ENCODE measurements around the gene FGF21.

The FGF21 gene

DNA sequence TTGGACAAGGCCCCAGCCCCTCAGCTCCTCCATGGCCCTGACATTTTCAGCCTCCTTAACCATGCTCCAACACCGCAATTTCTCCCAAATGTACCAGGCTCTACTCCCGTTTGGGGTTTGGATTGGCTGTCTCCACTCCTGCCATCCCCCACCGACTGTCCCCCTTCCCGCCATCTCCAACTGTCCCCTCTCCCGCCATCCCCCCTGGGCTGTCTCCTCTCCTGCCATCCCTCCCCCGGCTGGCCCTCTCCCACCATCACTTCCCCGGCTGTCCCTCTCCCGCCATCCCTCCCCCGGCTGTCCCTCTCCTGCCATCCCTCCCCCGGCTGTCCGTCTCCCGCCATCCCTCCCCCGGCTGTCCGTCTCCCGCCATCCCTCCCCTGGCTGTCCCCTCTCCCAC, 50.1 kb downstream of the FGF21 start:
- no peaks in the 10 kb centered on the region for H3K4me1 ChIP-seq (ENCODE audit: insufficient read depth, poor library complexity, severe bottlenecking)
- H3K27ac ChIP-seq (ENCODE audit: poor library complexity, severe bottlenecking): no peak overlapping the region
- no peaks in the 10 kb centered on the region for H3K9me3 ChIP-seq (ENCODE audit: severe bottlenecking)
- peaks cover 15% of the 10 kb centered on the region for H3K36me3 ChIP-seq (ENCODE audit: low read depth)
- ATAC-seq (ENCODE audit: low read depth): no peak
- H3K27me3 ChIP-seq (ENCODE audit: insufficient read depth, poor library complexity, severe bottlenecking): no peaks in the 10 kb centered on the region
- DNase-seq (ENCODE audit: low spot score): no peak
- TF ChIP-seq, protein P1, sequence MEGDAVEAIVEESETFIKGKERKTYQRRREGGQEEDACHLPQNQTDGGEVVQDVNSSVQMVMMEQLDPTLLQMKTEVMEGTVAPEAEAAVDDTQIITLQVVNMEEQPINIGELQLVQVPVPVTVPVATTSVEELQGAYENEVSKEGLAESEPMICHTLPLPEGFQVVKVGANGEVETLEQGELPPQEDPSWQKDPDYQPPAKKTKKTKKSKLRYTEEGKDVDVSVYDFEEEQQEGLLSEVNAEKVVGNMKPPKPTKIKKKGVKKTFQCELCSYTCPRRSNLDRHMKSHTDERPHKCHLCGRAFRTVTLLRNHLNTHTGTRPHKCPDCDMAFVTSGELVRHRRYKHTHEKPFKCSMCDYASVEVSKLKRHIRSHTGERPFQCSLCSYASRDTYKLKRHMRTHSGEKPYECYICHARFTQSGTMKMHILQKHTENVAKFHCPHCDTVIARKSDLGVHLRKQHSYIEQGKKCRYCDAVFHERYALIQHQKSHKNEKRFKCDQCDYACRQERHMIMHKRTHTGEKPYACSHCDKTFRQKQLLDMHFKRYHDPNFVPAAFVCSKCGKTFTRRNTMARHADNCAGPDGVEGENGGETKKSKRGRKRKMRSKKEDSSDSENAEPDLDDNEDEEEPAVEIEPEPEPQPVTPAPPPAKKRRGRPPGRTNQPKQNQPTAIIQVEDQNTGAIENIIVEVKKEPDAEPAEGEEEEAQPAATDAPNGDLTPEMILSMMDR (IDR thresholded peaks at IDR 0.05; ENCODE audit: poor library complexity, severe bottlenecking): no peak
- no peak overlapping the region for H3K4me3 ChIP-seq (ENCODE audit: severe bottlenecking)

DNA sequence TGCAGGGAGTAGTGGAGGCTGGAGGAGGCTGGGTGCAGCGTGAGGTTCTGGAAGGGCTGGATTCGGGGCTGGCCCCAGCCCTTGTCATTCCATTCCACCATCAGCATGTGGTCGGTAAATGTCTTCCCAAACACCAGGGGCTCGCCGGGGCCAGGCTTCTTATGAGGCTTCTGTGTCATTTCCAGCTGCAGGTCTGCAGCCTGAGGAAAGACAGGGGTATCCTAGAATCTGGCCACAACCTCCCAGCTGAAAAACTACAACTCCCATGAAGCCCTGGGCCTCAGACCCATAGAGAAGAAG, 51.1 kb downstream of the FGF21 start:
- H3K4me3 ChIP-seq (ENCODE audit: severe bottlenecking): no peak overlapping the region
- H3K9me3 ChIP-seq (ENCODE audit: severe bottlenecking): no peaks in the 10 kb centered on the region
- H3K27me3 ChIP-seq (ENCODE audit: insufficient read depth, poor library complexity, severe bottlenecking): no peaks in the 10 kb centered on the region
- H3K36me3 ChIP-seq (ENCODE audit: low read depth): peaks cover 15% of the 10 kb centered on the region
- DNase-seq (ENCODE audit: low spot score) (no peak), ATAC-seq (ENCODE audit: low read depth) (no peak; the same call in 2 of the 3 replicates)
- peaks cover under 1% of the 10 kb centered on the region for H3K4me1 ChIP-seq (ENCODE audit: insufficient read depth, poor library complexity, severe bottlenecking)
- TF ChIP-seq, protein P1 (IDR thresholded peaks at IDR 0.05; ENCODE audit: poor library complexity, severe bottlenecking): no peak
- no peak overlapping the region for H3K27ac ChIP-seq (ENCODE audit: poor library complexity, severe bottlenecking)

DNA sequence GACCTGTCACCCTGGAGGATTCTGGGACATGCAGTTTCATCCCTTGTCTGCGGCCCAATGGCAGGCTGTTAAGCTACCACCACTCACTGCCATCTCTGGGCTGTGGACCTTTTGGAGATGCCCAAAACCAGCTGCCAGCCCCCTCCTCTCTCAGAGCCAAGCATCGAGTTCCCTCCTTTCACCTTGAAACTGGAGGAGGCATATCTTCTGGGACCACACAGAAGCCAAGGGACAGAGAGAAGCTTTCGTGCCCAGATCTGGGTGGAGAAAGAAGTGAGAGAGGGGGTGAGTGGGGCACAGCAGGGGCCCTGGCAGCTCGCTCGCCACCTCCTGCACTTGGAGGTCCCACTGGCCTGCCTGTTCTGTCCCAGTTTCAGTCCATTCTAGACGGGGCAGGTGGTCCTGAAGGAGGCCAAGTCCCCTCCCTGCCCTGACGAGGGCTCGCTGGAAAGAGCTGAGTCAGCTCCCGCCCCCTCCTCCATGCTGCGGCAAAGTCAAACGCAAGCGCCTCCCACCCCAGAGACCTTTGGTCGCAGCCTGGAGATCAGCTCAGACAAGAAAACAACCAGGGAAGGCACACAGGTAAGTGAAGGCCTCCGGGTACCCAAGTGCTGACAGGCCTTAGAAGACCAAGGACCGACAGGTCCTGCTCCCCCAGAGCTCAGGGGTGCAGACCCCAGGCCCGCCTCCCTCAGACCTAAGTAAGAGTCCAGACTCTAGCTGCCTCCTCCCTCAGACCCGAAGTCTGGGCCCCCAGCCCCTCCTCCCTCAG, 51.7 kb downstream of the FGF21 start:
- ATAC-seq (ENCODE audit: low read depth): peak; percentile 44; the same call in 1 of the 3 replicates
- DNase-seq (ENCODE audit: low spot score): no peak
- no peak overlapping the region for H3K27ac ChIP-seq (ENCODE audit: poor library complexity, severe bottlenecking)

DNA sequence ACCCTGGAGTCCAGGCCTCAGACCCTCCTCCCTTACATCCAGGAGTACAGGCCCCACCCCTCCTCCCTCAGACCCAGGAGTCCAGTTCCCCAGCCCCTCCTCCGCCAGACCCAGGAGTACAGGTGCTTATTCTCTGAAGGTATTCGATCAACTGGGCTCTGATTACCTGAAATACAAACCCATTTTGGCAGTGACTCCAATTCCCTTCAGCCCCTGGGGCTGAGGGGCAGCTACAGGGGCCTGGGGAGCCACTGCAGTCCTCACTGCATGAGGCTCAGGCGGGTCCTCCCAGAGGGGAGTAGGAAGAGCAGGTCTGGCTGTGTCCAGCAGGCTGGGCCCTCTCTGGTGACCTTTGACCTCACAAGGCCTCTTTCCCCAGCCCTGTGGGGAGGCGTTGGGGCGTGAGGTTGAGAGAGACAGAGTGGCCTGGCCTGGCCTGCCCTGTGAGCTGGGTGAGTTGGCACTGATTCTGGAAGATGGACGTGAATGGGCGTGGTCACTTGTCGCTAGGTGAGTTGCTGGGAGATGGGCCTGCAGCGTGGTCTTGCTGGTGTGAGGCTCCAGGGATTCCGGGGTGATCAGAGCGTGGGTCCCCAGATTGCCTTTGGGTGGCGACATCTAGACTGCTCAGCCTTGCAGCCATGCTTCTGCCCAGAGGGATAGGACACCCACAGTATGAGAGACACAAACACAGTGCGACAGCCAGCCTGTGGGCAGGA, 52.4 kb downstream of the FGF21 start:
- Histone ChIP-seq H3K4me1 (ENCODE audit: insufficient read depth, poor library complexity, severe bottlenecking) (peaks cover 3% of the 10 kb centered on the region), H3K9me3 (ENCODE audit: severe bottlenecking) (no peaks in the 10 kb centered on the region), H3K27me3 (ENCODE audit: insufficient read depth, poor library complexity, severe bottlenecking) (no peaks in the 10 kb centered on the region), H3K4me3 (ENCODE audit: severe bottlenecking) (no peak overlapping the region), H3K36me3 (ENCODE audit: low read depth) (peaks cover 15% of the 10 kb centered on the region), H3K27ac (ENCODE audit: poor library complexity, severe bottlenecking) (no peak overlapping the region)
- DNase-seq (ENCODE audit: low spot score): no peak
- no peak for ATAC-seq (ENCODE audit: low read depth)
- TF ChIP-seq, protein P1 (IDR thresholded peaks at IDR 0.05; ENCODE audit: poor library complexity, severe bottlenecking): no peak

More for the DNA sequence above, 51.7 kb downstream of the FGF21 start:
- TF ChIP-seq, protein P1 (IDR thresholded peaks at IDR 0.05; ENCODE audit: poor library complexity, severe bottlenecking): no peak
- no peak overlapping the region for H3K4me3 ChIP-seq (ENCODE audit: severe bottlenecking)
- peaks cover 3% of the 10 kb centered on the region for H3K4me1 ChIP-seq (ENCODE audit: insufficient read depth, poor library complexity, severe bottlenecking)
- peaks cover 15% of the 10 kb centered on the region for H3K36me3 ChIP-seq (ENCODE audit: low read depth)
- H3K9me3 ChIP-seq (ENCODE audit: severe bottlenecking): no peaks in the 10 kb centered on the region
- H3K27me3 ChIP-seq (ENCODE audit: insufficient read depth, poor library complexity, severe bottlenecking): no peaks in the 10 kb centered on the region

All from RWPE2 (cell line).